ENCODE measurements around the gene CALD1.

Gene CALD1

GRCh38 chr7:134740376-134740775 lies 39.1 kb upstream of the CALD1 start:
- no peak for FAIRE-seq
- DNase-seq (ENCODE audit: insufficient read length, low spot score) = no peak
- no peak for TF ChIP-seq POLR2AphosphoS5 (IDR thresholded peaks at IDR 0.05; ENCODE audit: low read depth, low read length)
- no peak for TF ChIP-seq TAF1 (IDR thresholded peaks at IDR 0.05; ENCODE audit: low read depth, low read length)
- no peak for TF ChIP-seq SPI1 (IDR thresholded peaks at IDR 0.05; ENCODE audit: low read depth, low read length)
- TF ChIP-seq POLR2A (IDR thresholded peaks at IDR 0.05; ENCODE audit: low read depth, low read length) = no peak
- no peak for TF ChIP-seq POU2F2 (IDR thresholded peaks at IDR 0.05; ENCODE audit: low read depth, low read length)
- TF ChIP-seq PAX5 (IDR thresholded peaks at IDR 0.05; ENCODE audit: insufficient read depth, low read length, severe bottlenecking) = no peak

DNA sequence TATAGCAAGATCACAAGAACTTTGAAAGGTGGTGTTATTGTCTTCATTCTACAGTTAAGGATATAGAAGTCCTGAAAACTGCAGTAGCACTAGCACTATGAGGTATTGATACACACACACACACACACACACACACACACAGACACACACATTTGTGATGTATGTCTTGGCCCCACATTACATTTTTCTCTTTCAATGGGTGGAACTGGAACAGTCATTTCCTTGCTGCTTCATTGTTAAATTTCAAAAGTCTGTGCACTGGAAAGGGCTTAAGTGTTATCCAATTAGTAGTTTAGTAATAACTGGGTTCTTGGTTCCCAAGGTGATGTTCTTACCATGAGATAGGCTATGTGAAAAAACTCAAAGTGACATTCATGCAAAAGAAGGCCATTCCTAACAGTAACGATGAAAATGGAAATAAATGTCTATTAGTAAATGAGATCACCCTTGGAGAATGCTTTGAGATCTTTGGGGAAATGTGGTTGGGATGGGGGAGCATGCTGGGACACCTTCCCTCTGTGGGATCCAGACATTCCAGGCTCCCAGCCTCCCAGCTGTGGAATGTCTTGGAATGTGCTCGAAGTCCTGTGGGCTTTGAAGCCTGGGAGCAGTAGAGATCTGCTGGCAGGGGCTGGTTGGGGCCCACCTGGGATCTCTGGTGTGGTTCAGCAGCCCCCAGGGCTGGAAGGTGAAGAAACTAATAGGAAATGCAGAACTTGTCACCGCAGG lies 37.4 kb upstream of the CALD1 start:
- DNase-seq (ENCODE audit: insufficient read length, low spot score) (no peak), FAIRE-seq (no peak)
- TF ChIP-seq POLR2A (IDR thresholded peaks at IDR 0.05; ENCODE audit: low read depth, low read length) (no peak), PAX5 (IDR thresholded peaks at IDR 0.05; ENCODE audit: insufficient read depth, low read length, severe bottlenecking) (no peak), POU2F2 (IDR thresholded peaks at IDR 0.05; ENCODE audit: low read depth, low read length) (no peak), SPI1 (IDR thresholded peaks at IDR 0.05; ENCODE audit: low read depth, low read length) (no peak), POLR2AphosphoS5 (IDR thresholded peaks at IDR 0.05; ENCODE audit: low read depth, low read length) (no peak), TAF1 (IDR thresholded peaks at IDR 0.05; ENCODE audit: low read depth, low read length) (no peak)

- no peak for TF ChIP-seq SPI1 (IDR thresholded peaks at IDR 0.05; ENCODE audit: low read depth, low read length)
- TF ChIP-seq POU2F2 (IDR thresholded peaks at IDR 0.05; ENCODE audit: low read depth, low read length) = no peak
- no peak for TF ChIP-seq POLR2A (IDR thresholded peaks at IDR 0.05; ENCODE audit: low read depth, low read length)
- TF ChIP-seq TAF1 (IDR thresholded peaks at IDR 0.05; ENCODE audit: low read depth, low read length) = no peak
- TF ChIP-seq PAX5 (IDR thresholded peaks at IDR 0.05; ENCODE audit: insufficient read depth, low read length, severe bottlenecking) = no peak
- TF ChIP-seq POLR2AphosphoS5 (IDR thresholded peaks at IDR 0.05; ENCODE audit: low read depth, low read length) = no peak
- FAIRE-seq (no peak), DNase-seq (ENCODE audit: insufficient read length, low spot score) (no peak)
These were observed 36.6 kb upstream of the CALD1 start for GRCh38 chr7:134742688-134743350.

GRCh38 chr7:134744569-134744968 lies 34.9 kb upstream of the CALD1 start:
- FAIRE-seq = no peak
- DNase-seq (ENCODE audit: insufficient read length, low spot score) = no peak
- no peak for TF ChIP-seq TAF1 (IDR thresholded peaks at IDR 0.05; ENCODE audit: low read depth, low read length)
- no peak for TF ChIP-seq POU2F2 (IDR thresholded peaks at IDR 0.05; ENCODE audit: low read depth, low read length)
- no peak for TF ChIP-seq POLR2AphosphoS5 (IDR thresholded peaks at IDR 0.05; ENCODE audit: low read depth, low read length)
- no peak for TF ChIP-seq POLR2A (IDR thresholded peaks at IDR 0.05; ENCODE audit: low read depth, low read length)
- TF ChIP-seq PAX5 (IDR thresholded peaks at IDR 0.05; ENCODE audit: insufficient read depth, low read length, severe bottlenecking) = no peak
- no peak for TF ChIP-seq SPI1 (IDR thresholded peaks at IDR 0.05; ENCODE audit: low read depth, low read length)

DNA sequence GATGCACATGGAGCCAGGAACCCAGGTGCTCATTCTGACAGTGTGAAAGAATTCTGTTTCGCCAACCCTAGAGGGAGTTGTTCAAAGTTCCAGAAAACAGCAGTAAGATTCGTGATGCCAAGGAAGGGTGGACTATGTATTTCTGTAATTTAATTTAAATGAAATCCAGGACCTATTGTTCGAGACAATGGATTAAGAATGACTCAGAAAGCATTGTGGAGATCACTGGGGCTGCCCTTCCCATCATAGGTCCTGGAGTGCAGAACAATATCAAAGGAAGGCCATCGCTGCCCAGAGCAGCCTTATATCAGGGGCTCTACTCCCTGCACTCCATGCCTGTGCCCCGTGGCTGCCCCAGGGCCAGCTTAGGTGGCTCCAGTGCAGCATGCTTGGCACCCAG lies 32.1 kb upstream of the CALD1 start:
- DNase-seq (ENCODE audit: insufficient read length, low spot score) (no peak), FAIRE-seq (no peak)
- no peak for TF ChIP-seq SPI1 (IDR thresholded peaks at IDR 0.05; ENCODE audit: low read depth, low read length)
- no peak for TF ChIP-seq POLR2AphosphoS5 (IDR thresholded peaks at IDR 0.05; ENCODE audit: low read depth, low read length)
- TF ChIP-seq POU2F2 (IDR thresholded peaks at IDR 0.05; ENCODE audit: low read depth, low read length) = no peak
- no peak for TF ChIP-seq TAF1 (IDR thresholded peaks at IDR 0.05; ENCODE audit: low read depth, low read length)
- TF ChIP-seq PAX5 (IDR thresholded peaks at IDR 0.05; ENCODE audit: insufficient read depth, low read length, severe bottlenecking) = no peak
- TF ChIP-seq POLR2A (IDR thresholded peaks at IDR 0.05; ENCODE audit: low read depth, low read length) = no peak

GRCh38 chr7:134750083-134751062 lies 29.1 kb upstream of the CALD1 start:
- FAIRE-seq (peak; percentile 78), DNase-seq (ENCODE audit: insufficient read length, low spot score) (peak; percentile 19)
- no peak for TF ChIP-seq TAF1 (IDR thresholded peaks at IDR 0.05; ENCODE audit: low read depth, low read length)

- FAIRE-seq (no peak), DNase-seq (ENCODE audit: insufficient read length, low spot score) (no peak)
- TF ChIP-seq POLR2A (IDR thresholded peaks at IDR 0.05; ENCODE audit: low read depth, low read length) = no peak
- TF ChIP-seq PAX5 (IDR thresholded peaks at IDR 0.05; ENCODE audit: insufficient read depth, low read length, severe bottlenecking) = no peak
- no peak for TF ChIP-seq TAF1 (IDR thresholded peaks at IDR 0.05; ENCODE audit: low read depth, low read length)
These were observed 27.3 kb upstream of the CALD1 start for GRCh38 chr7:134752006-134752760.

GRCh38 chr7:134755422-134756022 lies 23.9 kb upstream of the CALD1 start:
- no peak for DNase-seq (ENCODE audit: insufficient read length, low spot score)
- FAIRE-seq = no peak
- TF ChIP-seq TAF1 (IDR thresholded peaks at IDR 0.05; ENCODE audit: low read depth, low read length) = no peak
- no peak for TF ChIP-seq POU2F2 (IDR thresholded peaks at IDR 0.05; ENCODE audit: low read depth, low read length)
- no peak for TF ChIP-seq POLR2A (IDR thresholded peaks at IDR 0.05; ENCODE audit: low read depth, low read length)
- no peak for TF ChIP-seq POLR2AphosphoS5 (IDR thresholded peaks at IDR 0.05; ENCODE audit: low read depth, low read length)
- no peak for TF ChIP-seq PAX5 (IDR thresholded peaks at IDR 0.05; ENCODE audit: insufficient read depth, low read length, severe bottlenecking)
- no peak for TF ChIP-seq SPI1 (IDR thresholded peaks at IDR 0.05; ENCODE audit: low read depth, low read length)

All from GM12891 (cell line).